Stimulated activated CD4-positive, alpha-beta T cell treated with anti-CD3 and anti-CD28 coated beads, Interleukin-1b, Interleukin-23, amount 100 ng/mL, for 4 hours (primary cell): Measurements from ENCODE around the gene TCF7.

Source experiments
- DNase-seq, 2 donors: peaks; one replicate each; pipeline ENCODE4 v3.0.0-alpha.2; 2020; ENCODE audit warnings: low read depth in 2 of 2

Gene TCF7

DNA sequence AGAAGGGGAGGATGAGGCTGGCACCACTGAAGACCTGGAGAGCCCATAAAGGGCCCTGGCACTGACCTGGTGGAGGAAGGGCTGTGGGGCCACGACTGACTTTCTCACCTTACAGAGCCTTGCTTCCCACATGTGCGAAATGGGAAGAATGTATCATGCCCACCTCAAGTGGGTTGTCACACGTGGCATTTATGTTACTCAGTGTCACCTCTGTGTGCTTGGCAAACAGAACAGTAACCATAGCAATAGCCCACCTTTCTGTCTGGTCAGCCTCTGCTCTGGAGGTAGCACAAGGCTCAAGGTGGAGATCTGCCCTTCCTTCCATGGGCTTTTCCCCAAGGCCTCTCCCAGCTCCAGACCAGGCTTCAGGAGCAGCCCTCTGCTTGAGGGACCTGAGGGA, 16.7 kb downstream of the TCF7 start:
- peak in 1 of 2 donors; percentile 32 for DNase-seq

- no peak for DNase-seq
Observed at GRCh38 chr5:134131578-134132350, 17.3 kb downstream of the TCF7 start.

DNA sequence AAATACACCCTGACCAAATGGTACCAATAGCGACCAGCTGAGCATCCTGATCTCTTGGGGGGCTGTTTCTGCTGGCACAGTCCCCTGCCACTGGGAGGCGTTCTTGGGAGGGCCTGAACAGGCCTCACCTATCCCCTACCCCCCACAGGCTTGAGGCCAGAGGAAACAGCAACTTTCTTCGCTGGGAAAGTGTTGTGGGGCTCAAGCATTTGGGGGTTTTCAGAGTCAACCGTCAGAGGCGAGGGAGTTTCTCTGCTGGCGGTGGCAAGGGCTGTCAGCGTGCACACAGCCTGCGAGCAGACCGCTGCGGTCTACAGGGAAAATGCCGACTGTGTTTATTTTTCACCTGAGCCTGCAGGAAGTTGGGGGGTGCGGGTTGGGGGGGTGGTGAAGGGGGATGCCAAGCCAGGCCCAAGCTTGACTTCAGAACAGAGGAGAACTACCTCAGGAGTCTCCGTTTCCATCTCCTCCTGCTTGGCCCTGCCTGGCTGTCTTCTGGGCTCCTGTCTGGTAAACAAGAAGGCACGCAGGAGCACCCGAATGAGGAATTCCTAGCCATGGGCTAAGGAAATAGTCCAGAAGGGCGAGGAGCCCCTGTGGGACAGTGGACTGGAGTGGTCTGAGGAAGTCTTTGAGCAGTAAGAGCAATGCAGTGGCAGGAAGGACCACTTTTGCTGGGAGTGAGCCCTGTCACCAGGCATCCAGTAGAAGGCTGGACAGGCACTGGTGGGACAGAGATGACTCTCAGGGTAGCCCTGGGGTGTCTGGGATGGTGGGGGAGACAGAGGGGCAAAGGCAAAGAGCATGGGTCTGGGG, 18.1 kb downstream of the TCF7 start:
- peak in 1 of 2 donors; percentile 51 for DNase-seq

GRCh38 chr5:134133188-134133994, 18.9 kb downstream of the TCF7 start:
- DNase-seq: no peak

DNA sequence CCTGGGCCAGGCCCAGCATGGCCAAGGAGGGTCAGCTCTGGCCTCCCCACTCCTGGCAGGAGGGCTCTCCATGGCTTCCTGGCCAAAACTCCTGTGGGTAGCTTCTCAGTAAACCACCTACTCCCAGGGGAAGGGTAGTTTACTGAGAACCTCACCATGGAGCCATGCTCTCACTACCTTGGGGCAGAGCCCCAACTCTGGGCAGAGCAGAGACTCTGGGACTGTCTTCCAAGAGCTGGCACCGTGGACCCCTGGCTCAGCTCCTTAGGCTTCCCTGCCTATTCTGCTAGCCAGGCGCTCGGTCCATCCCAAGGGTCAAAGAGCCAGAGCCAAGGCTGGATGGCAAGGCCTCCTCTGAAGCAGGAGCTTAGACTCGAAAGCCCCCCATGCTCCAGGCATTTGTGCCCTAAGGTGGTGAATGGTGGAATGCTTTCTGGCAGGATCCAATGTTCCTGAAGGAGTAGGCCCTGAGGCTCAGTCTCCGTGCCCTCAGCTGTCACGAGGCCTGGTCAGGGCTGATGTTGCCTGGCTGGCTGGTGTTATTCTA, 19.6 kb downstream of the TCF7 start:
- DNase-seq: no peak

- no peak for DNase-seq
Observed at GRCh38 chr5:134135091-134135655, 20.7 kb downstream of the TCF7 start.

GRCh38 chr5:134136221-134136631, 21.7 kb downstream of the TCF7 start:
- DNase-seq: no peak

DNA sequence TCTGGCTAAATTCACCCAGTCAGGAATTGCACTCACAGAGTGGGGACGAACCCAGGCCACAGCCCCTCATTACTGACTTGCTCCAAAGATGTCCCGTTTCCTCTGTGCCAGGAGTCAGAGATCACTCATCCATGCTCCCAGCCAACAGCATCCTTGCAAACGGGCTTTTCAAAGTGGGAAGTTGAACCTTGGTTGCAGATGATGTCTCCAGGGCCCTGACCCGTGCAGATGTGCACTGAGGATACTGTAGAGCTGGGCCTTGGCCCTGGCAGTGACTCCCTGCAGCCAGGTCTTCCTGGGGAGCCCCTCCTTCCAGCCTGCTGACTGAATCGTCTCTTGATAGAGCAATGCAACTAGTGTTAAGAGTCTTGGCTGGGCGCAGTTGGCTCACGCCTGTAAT, 22.3 kb downstream of the TCF7 start:
- no peak for DNase-seq

GRCh38 chr5:134138416-134139376, 24.2 kb downstream of the TCF7 start:
- peak; percentile 46 to 54 for DNase-seq

GRCh38 chr5:134139377-134139851, 24.9 kb downstream of the TCF7 start:
- DNase-seq: no peak

GRCh38 chr5:134139891-134140469, 25.5 kb downstream of the TCF7 start:
- DNase-seq: no peak

DNA sequence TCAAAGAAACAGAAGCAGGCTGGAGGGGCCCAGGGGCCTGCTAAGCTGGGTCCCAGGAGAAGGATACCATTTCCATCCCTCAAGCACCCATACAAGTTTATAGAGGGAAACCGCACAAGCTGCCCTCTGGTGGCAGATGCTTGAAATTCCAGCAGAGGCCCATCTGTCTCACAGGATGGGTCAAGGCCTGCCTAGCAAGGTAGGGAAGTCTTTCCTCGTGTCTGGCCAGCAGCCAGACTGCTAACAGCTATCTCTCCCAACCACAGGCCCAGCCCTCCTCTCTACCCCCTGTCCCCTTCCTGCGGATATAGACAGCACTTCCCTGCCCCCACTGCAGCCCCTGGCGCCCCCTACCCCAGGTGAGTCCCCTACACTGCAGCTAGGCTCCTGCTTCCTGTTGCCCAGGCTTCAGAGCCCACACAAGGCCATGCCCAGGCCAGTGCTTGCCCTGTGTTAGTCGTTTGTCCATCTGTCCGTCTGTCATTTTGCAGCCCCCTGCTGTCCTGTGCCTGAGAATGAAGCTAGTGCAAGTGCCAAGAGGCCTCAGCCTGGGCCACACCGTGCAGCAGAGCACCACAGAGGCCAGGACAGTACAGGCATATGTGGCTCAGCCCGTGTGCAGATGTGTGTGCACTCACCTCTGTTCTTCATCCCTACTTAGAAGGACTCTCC, 26.2 kb downstream of the TCF7 start:
- peak in 1 of 2 donors; percentile 50 for DNase-seq

- no peak for DNase-seq
Observed at GRCh38 chr5:134141331-134142050, 27.0 kb downstream of the TCF7 start.

- DNase-seq: no peak
Observed at GRCh38 chr5:134142052-134142451, 27.6 kb downstream of the TCF7 start.

DNA sequence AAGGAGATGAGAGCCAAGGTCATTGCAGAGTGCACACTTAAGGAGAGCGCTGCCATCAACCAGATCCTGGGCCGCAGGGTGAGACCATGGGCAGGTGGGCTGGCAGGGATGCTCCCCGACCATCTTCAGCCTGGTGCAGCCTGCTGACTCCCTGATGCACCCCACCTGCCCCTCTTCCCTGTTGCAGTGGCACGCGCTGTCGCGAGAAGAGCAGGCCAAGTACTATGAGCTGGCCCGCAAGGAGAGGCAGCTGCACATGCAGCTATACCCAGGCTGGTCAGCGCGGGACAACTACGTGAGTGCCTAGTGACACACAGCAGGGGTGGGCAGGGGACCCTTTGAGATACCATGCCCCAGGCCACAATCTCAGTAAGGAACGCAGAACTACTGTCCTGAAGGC, 28.3 kb downstream of the TCF7 start:
- no peak for DNase-seq

DNA sequence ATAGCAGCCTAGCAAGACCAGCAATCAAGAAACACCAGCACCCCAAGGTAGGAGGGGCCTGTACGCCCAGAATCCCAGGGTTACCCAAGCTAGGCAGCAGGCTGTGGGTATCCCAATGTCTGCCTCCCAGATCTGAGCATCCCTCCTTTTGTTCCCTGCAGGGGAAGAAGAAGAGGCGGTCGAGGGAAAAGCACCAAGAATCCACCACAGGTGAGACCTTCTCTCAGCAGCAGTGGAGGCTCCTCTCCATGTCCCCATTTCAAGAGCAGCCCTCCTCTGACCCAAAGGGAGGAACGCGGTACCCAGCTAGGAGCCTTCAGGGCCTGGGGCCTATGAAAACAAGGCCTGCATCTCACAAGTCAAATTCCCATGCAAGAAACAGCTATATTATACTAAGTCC, 28.9 kb downstream of the TCF7 start:
- DNase-seq: no peak

DNA sequence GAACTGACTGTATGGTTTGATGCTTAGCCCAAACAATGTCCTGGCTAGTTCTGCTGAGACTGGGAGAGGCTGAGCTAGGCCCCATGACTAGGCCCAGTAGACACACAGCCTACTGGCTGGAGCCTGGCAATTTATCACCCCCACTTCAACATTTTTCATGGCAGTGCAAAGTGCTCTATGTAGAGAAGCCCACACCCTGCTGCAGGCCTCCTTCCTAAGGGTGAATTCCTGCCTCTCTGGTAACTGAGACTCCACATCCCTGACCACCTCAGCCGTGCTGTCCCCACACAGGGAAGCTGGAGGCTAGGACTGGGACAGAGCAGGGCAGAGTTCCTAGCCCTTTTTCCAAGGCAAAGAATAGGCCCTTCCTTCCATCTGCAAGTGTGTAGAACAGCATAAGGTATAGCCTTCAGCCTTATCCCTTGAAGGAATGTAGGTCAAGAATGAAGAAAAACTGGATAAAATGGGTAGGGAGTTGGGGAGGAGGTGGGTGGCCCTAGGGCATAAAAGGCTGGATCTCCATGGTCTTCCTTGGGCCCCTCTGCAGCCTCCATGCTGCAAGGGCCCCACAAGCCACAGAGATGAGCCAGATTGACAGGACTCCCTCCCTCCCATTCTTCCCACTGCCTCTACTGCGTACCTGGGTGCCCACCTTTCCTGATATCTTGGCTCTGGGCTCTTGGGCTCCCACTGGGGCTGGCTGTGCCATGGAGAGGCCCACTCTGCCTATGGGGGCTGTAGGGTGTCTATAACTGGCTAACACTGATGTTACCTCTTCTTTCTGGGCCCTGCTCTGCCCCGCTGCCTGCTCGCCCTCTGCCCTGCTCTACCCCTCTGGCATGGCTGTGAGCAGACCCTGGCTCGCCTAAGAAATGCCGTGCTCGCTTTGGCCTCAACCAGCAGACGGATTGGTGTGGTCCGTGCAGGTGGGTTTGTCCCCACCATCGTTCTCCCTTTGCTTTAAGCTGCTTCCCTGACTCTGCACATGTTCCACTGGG, 29.8 kb downstream of the TCF7 start:
- no peak for DNase-seq
